Effector memory CD8-positive, alpha-beta T cell (primary cell): ENCODE data around the gene SP3.

Experiments used
- ATAC-seq: fragments of 150-1000 bp; cut with Tn5 transposase; replicated peaks from 2 replicates; pipeline ENCODE4 v1.10.0; 2021; ENCODE audit warnings: mild to moderate bottlenecking, moderate library complexity
- DNase-seq, 3 experiments: peaks; one replicate each; pipeline ENCODE4 v3.0.0; 2021
- H3K27ac Mint-ChIP-seq, 2 donors: one replicate each; pipeline ENCODE4 v1.8.0; 2022; ENCODE audit warnings: mild to moderate bottlenecking in 2 of 2, mixed read lengths in 2 of 2, moderate library complexity in 2 of 2
- H3K27me3 Mint-ChIP-seq, 2 donors: one replicate each; pipeline ENCODE4 v1.8.0; 2022; ENCODE audit warnings: mixed read lengths in 2 of 2
- H3K36me3 Mint-ChIP-seq: one replicate; pipeline ENCODE4 v1.8.0; 2022; ENCODE audit warnings: mild to moderate bottlenecking, moderate library complexity, mixed read lengths; ENCODE audit not compliant: insufficient read depth
- H3K4me1 Mint-ChIP-seq, 2 donors: one replicate each; pipeline ENCODE4 v1.8.0; 2022; ENCODE audit warnings: low read depth in 2 of 2, mixed read lengths in 2 of 2
- H3K4me3 Mint-ChIP-seq, 2 donors: one replicate each; pipeline ENCODE4 v1.8.0; 2022; ENCODE audit warnings: mild to moderate bottlenecking in 2 of 2, mixed read lengths in 2 of 2, moderate library complexity in 2 of 2
- H3K9me3 Mint-ChIP-seq, 2 donors: one replicate each; pipeline ENCODE4 v1.8.0; 2022; ENCODE audit warnings: mixed read lengths in 2 of 2

The SP3 gene

GRCh38 chr2:173874003-173874893 is 90.9 kb downstream of the SP3 start:
- ATAC-seq (no peak), DNase-seq (no peak)
- no peaks in the 10 kb centered on the region for H3K36me3 Mint-ChIP-seq
- H3K4me3 Mint-ChIP-seq = no peak overlapping the region
- peaks cover 13 to 49% of the 10 kb centered on the region in 2 donors for H3K27me3 Mint-ChIP-seq
- H3K9me3 Mint-ChIP-seq = no peaks in the 10 kb centered on the region
- no peaks in the 10 kb centered on the region for H3K4me1 Mint-ChIP-seq
- no peak overlapping the region for H3K27ac Mint-ChIP-seq

- Mint-ChIP-seq H3K36me3 (no peaks in the 10 kb centered on the region), H3K9me3 (no peaks in the 10 kb centered on the region), H3K27me3 (peaks cover 22 to 49% of the 10 kb centered on the region in 2 donors), H3K27ac (no peak overlapping the region), H3K4me1 (no peaks in the 10 kb centered on the region), H3K4me3 (no peak overlapping the region)
- no peak for ATAC-seq
- DNase-seq = no peak
These were observed 92.5 kb downstream of the SP3 start for GRCh38 chr2:173872714-173873113.

GRCh38 chr2:173869244-173870229 is 95.6 kb downstream of the SP3 start:
- ATAC-seq (no peak), DNase-seq (no peak)
- Mint-ChIP-seq H3K9me3 (no peaks in the 10 kb centered on the region), H3K27ac (no peak overlapping the region), H3K36me3 (no peaks in the 10 kb centered on the region), H3K4me3 (no peak overlapping the region), H3K4me1 (no peaks in the 10 kb centered on the region), H3K27me3 (peaks cover 28 to 58% of the 10 kb centered on the region in 2 donors)

- Mint-ChIP-seq H3K9me3 (no peaks in the 10 kb centered on the region), H3K4me1 (no peaks in the 10 kb centered on the region), H3K27ac (no peak overlapping the region), H3K27me3 (peaks cover 28 to 49% of the 10 kb centered on the region in 2 donors), H3K4me3 (no peak overlapping the region), H3K36me3 (no peaks in the 10 kb centered on the region)
- ATAC-seq (no peak), DNase-seq (no peak)
These were observed 96.8 kb downstream of the SP3 start for GRCh38 chr2:173868406-173868805.

GRCh38 chr2:173866874-173867618 is 98.1 kb downstream of the SP3 start:
- Mint-ChIP-seq H3K27me3 (peaks cover 30 to 47% of the 10 kb centered on the region in 2 donors), H3K27ac (no peak overlapping the region), H3K4me3 (no peak overlapping the region), H3K36me3 (no peaks in the 10 kb centered on the region), H3K4me1 (no peaks in the 10 kb centered on the region), H3K9me3 (no peaks in the 10 kb centered on the region)
- no peak for DNase-seq
- no peak for ATAC-seq

- H3K36me3 Mint-ChIP-seq = no peaks in the 10 kb centered on the region
- DNase-seq (no peak), ATAC-seq (no peak)
- no peak overlapping the region for H3K27ac Mint-ChIP-seq
- peaks cover 36 to 53% of the 10 kb centered on the region in 2 donors for H3K27me3 Mint-ChIP-seq
- H3K4me3 Mint-ChIP-seq = no peak overlapping the region
- no peaks in the 10 kb centered on the region for H3K9me3 Mint-ChIP-seq
- H3K4me1 Mint-ChIP-seq = no peaks in the 10 kb centered on the region
These were observed 99.0 kb downstream of the SP3 start for GRCh38 chr2:173865971-173866873.

DNA sequence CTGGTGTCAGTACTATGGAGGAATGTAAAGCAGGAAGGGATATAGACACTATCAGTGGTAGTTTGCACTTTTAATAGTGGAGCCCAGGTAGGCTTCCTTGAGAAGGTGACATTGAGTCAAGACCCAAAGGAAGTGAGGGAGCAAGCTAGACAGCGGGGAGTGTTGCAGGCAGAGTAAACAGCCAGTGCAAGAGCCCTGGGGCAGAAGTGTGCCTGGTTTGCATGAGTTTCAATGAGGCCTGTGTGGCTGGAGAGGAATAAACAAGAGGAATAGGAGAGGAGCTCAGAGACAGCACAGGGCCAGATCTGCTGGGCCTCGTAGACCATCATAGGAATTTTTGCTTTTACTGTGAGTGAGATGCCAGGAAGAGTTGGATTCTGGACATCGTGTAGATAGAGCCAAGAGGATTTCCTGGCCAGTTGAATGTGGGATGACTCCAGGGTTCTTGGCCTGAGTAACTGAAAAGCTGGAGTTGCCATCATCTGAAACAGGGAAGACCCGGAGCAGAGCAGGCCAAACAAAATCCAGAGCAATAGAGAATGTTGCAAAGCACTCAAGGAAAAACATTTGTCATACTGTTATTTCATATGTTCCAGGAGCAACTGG is 102.5 kb downstream of the SP3 start:
- peaks cover 36 to 46% of the 10 kb centered on the region in 2 donors for H3K27me3 Mint-ChIP-seq
- H3K36me3 Mint-ChIP-seq = no peaks in the 10 kb centered on the region

DNA sequence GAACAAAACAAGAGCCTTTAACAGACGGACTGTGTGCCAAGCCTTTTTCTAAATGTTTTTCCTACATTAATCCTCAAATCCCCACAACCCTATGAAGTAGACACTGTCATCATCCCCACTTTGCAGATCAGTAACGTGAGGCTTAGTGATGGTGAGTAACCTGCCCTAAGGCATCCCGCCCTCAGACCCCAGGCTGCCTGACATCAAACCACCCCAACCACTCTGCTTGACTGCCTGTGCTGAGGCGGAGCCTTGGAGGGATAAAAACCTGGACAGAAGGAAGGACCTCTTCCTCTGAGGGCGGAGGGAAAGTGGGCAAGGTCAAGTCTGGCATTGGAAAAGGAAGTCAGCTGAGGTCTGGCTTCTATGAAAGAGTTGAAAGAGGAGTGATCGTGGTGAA is 104.6 kb downstream of the SP3 start:
- Mint-ChIP-seq H3K27ac (peak overlapping the region in 1 of 2 donors; percentile 33), H3K9me3 (no peaks in the 10 kb centered on the region), H3K4me3 (no peak overlapping the region), H3K4me1 (no peaks in the 10 kb centered on the region), H3K27me3 (peaks cover 23 to 27% of the 10 kb centered on the region in 2 donors), H3K36me3 (no peaks in the 10 kb centered on the region)
- ATAC-seq (no peak), DNase-seq (no peak)

More for the DNA sequence above, 102.5 kb downstream of the SP3 start:
- no peak overlapping the region for H3K4me3 Mint-ChIP-seq
- H3K9me3 Mint-ChIP-seq = no peaks in the 10 kb centered on the region
- DNase-seq = no peak
- no peaks in the 10 kb centered on the region for H3K4me1 Mint-ChIP-seq
- no peak for ATAC-seq
- no peak overlapping the region for H3K27ac Mint-ChIP-seq

- H3K9me3 Mint-ChIP-seq = no peaks in the 10 kb centered on the region
- ATAC-seq (no peak), DNase-seq (no peak)
- no peak overlapping the region for H3K27ac Mint-ChIP-seq
- no peak overlapping the region for H3K4me3 Mint-ChIP-seq
- H3K36me3 Mint-ChIP-seq = no peaks in the 10 kb centered on the region
- H3K4me1 Mint-ChIP-seq = no peaks in the 10 kb centered on the region
- peaks cover 27 to 28% of the 10 kb centered on the region in 2 donors for H3K27me3 Mint-ChIP-seq
These were observed 105.1 kb downstream of the SP3 start for GRCh38 chr2:173860082-173860481.

GRCh38 chr2:173858291-173858731 is 106.9 kb downstream of the SP3 start:
- H3K27ac Mint-ChIP-seq = no peak overlapping the region
- no peaks in the 10 kb centered on the region for H3K4me1 Mint-ChIP-seq
- H3K27me3 Mint-ChIP-seq = peaks cover 39 to 41% of the 10 kb centered on the region in 2 donors
- DNase-seq (no peak), ATAC-seq (no peak)
- no peaks in the 10 kb centered on the region for H3K9me3 Mint-ChIP-seq
- no peak overlapping the region for H3K4me3 Mint-ChIP-seq
- H3K36me3 Mint-ChIP-seq = no peaks in the 10 kb centered on the region
